H9 (cell line): ENCODE data around the gene POMT2. TPM values are rescaled to one million over a fixed set of nuclear protein-coding genes. Genes with fewer than 3 reads are reported as not detected.

Experiments
- DNase-seq: peaks from one replicate; pipeline ENCODE4 v3.0.0-alpha.2; 2017
- H2AFZ ChIP-seq: one replicate; pipeline ENCODE4 v1.6.1; 2013; ENCODE audit warnings: mild to moderate bottlenecking, low read length, control low read depth, moderate library complexity
- H2AK5ac ChIP-seq: 2 replicates; pipeline ENCODE4 v1.6.1; 2013; ENCODE audit warnings: low read length, control low read depth, mixed read lengths; ENCODE audit not compliant: insufficient read length
- H2BK120ac ChIP-seq: one replicate; pipeline ENCODE4 v1.6.1; 2013; ENCODE audit warnings: low read depth, mild to moderate bottlenecking, low read length, control low read depth, inconsistent platforms; ENCODE audit not compliant: poor library complexity, severe bottlenecking
- H2BK12ac ChIP-seq: 2 replicates; pipeline ENCODE4 v1.6.1; 2013; ENCODE audit warnings: low read length, control low read depth, mixed read lengths, low read depth; ENCODE audit not compliant: insufficient read length
- H2BK15ac ChIP-seq: 2 replicates; pipeline ENCODE4 v1.6.1; 2013; ENCODE audit warnings: low read depth, low read length, control low read depth
- H2BK20ac ChIP-seq: one replicate; pipeline ENCODE4 v1.6.1; 2013; ENCODE audit warnings: low read depth, mild to moderate bottlenecking, low read length, control low read depth, inconsistent platforms; ENCODE audit not compliant: poor library complexity, severe bottlenecking
- H2BK5ac ChIP-seq: 2 replicates; pipeline ENCODE4 v1.6.1; 2013; ENCODE audit warnings: low read length, control low read depth, mixed read lengths; ENCODE audit not compliant: insufficient read length
- H3K14ac ChIP-seq: 2 replicates; pipeline ENCODE4 v1.6.1; 2013; ENCODE audit warnings: low read length, control low read depth; ENCODE audit not compliant: insufficient read depth
- H3K18ac ChIP-seq: 2 replicates; pipeline ENCODE4 v1.6.1; 2013; ENCODE audit warnings: low read depth, mild to moderate bottlenecking, mixed read lengths, low read length, control low read depth; ENCODE audit not compliant: insufficient read length
- H3K23ac ChIP-seq: 2 replicates; pipeline ENCODE4 v1.6.1; 2013; ENCODE audit warnings: low read length, control low read depth, mixed read lengths, low read depth; ENCODE audit not compliant: insufficient read length
- H3K23me2 ChIP-seq: 2 replicates; pipeline ENCODE4 v1.6.1; 2013; ENCODE audit warnings: low read depth, mild to moderate bottlenecking, mixed read lengths, low read length, control low read depth; ENCODE audit not compliant: insufficient read length, poor library complexity, severe bottlenecking
- H3K27ac ChIP-seq: 2 replicates; pipeline ENCODE4 v1.5.1; 2013; ENCODE audit warnings: low read length, control low read depth, mixed read lengths, low read depth; ENCODE audit not compliant: insufficient read length
- H3K27me3 ChIP-seq: 2 replicates; pipeline ENCODE4 v1.6.1; 2013; ENCODE audit warnings: low read length, control low read depth, inconsistent platforms; ENCODE audit not compliant: insufficient read depth
- H3K4ac ChIP-seq: 2 replicates; pipeline ENCODE4 v1.6.1; 2013; ENCODE audit warnings: low read depth, mild to moderate bottlenecking, control low read depth, inconsistent platforms, low read length, moderate library complexity
- H3K4me1 ChIP-seq: 2 replicates; pipeline ENCODE4 v1.6.1; 2013; ENCODE audit warnings: low read length, control low read depth, inconsistent platforms; ENCODE audit not compliant: insufficient read depth
- H3K4me2 ChIP-seq: 2 replicates; pipeline ENCODE4 v1.6.1; 2013; ENCODE audit warnings: low read length, control low read depth, mixed read lengths; ENCODE audit not compliant: insufficient read length, insufficient read depth
- H3K56ac ChIP-seq: 2 replicates; pipeline ENCODE4 v1.6.1; 2013; ENCODE audit warnings: low read depth, mild to moderate bottlenecking, mixed read lengths, low read length, control low read depth; ENCODE audit not compliant: insufficient read length
- H3K79me1 ChIP-seq: 2 replicates; pipeline ENCODE4 v1.6.1; 2013; ENCODE audit warnings: low read depth, mild to moderate bottlenecking, moderate library complexity, low read length, control low read depth, inconsistent platforms; ENCODE audit not compliant: insufficient read depth, poor library complexity, severe bottlenecking
- H3K79me2 ChIP-seq: 2 replicates; pipeline ENCODE4 v1.6.1; 2013; ENCODE audit warnings: low read length, control low read depth, inconsistent platforms; ENCODE audit not compliant: insufficient read depth
- H3K9ac ChIP-seq: 2 replicates; pipeline ENCODE4 v1.6.1; 2013; ENCODE audit warnings: low read length, control low read depth, mixed read lengths; ENCODE audit not compliant: insufficient read length; ENCODE audit errors: extremely low read depth
- H3K9me3 ChIP-seq: one replicate; pipeline ENCODE4 v1.6.1; 2013; ENCODE audit warnings: low read depth, low read length, inconsistent platforms; ENCODE audit not compliant: control insufficient read depth
- H3T11ph ChIP-seq: one replicate; pipeline ENCODE4 v1.6.1; 2013; ENCODE audit warnings: mild to moderate bottlenecking, low read length, control low read depth, inconsistent platforms
- H4K20me1 ChIP-seq: one replicate; pipeline ENCODE4 v1.6.1; 2013; ENCODE audit not compliant: control insufficient read depth, insufficient read length, insufficient read depth
- H4K5ac ChIP-seq: 2 replicates; pipeline ENCODE4 v1.6.1; 2013; ENCODE audit warnings: low read depth, mild to moderate bottlenecking, mixed read lengths, low read length, control low read depth; ENCODE audit not compliant: insufficient read length
- H4K8ac ChIP-seq: replicated peaks from 2 replicates; pipeline ENCODE4 v1.6.1; 2013; ENCODE audit warnings: low read length, control low read depth, mixed read lengths, low read depth; ENCODE audit not compliant: insufficient read length
- H4K91ac ChIP-seq: 2 replicates; pipeline ENCODE4 v1.6.1; 2013; ENCODE audit warnings: low read depth, mild to moderate bottlenecking, moderate library complexity, mixed read lengths, low read length, control low read depth; ENCODE audit not compliant: insufficient read length
- H3K27ac Mint-ChIP-seq, 3 experiments: 2 replicates in 2 of 3; 3 replicates in 1 of 3; pipeline ENCODE4 v1.8.0; 2020 to 2021; ENCODE audit warnings: mixed read lengths in 3 of 3, mild to moderate bottlenecking in 1 of 3, moderate library complexity in 1 of 3
- H3K27me3 Mint-ChIP-seq: 2 replicates; pipeline ENCODE4 v1.8.0; 2021; ENCODE audit warnings: low read depth, mild to moderate bottlenecking, moderate library complexity, mixed read lengths
- H3K36me3 Mint-ChIP-seq, 3 experiments: 2 replicates in 2 of 3; 3 replicates in 1 of 3; pipeline ENCODE4 v1.8.0; 2020 to 2021; ENCODE audit warnings: low read depth in 3 of 3, mixed read lengths in 3 of 3; ENCODE audit not compliant: insufficient read depth in 1 of 3
- H3K4me1 Mint-ChIP-seq, 2 experiments: 2 replicates each; pipeline ENCODE4 v1.8.0; 2020; ENCODE audit warnings: mixed read lengths in 2 of 2
- H3K4me3 Mint-ChIP-seq, 2 experiments: 2 replicates in 1 of 2; 3 replicates in 1 of 2; pipeline ENCODE4 v1.8.0; 2020 to 2021; ENCODE audit warnings: mild to moderate bottlenecking in 2 of 2, mixed read lengths in 2 of 2, moderate library complexity in 1 of 2
- H3K9me3 Mint-ChIP-seq, 2 experiments: 2 replicates in 1 of 2; 3 replicates in 1 of 2; pipeline ENCODE4 v1.8.0; 2020; ENCODE audit warnings: mild to moderate bottlenecking in 2 of 2, mixed read lengths in 2 of 2, moderate library complexity in 1 of 2
- WGBS: extraction: QIAGEN DNeasy Blood & Tissue Kit; methylation state at CpG from one replicate; pipeline ENCODE4 v1.1.7; 2013; ENCODE audit warnings: missing lambda C conversion rate, low lambda C conversion rate, mixed read lengths; ENCODE audit not compliant: insufficient read length; ENCODE audit errors: extremely low coverage; 5-methylcytosine and 5-hydroxymethylcytosine counted together
- total RNA-seq: library from RNA; stranded (reverse); gene quantifications from 2 replicates; pipeline ENCODE4 v1.2.1, GENCODE V29; 2021
- TF ChIP-seq, protein P1 (sequence below): fragments of 200-600 bp; sonication (generic); conservative IDR thresholded peaks from 3 replicates; pipeline ENCODE4 v1.8.0; 2021; ENCODE audit warnings: antibody characterized with exemption, mild to moderate bottlenecking

The POMT2 gene
- total RNA-seq, 1 experiment from 2014 or later: 25.2 TPM

- TF ChIP-seq, protein P1, sequence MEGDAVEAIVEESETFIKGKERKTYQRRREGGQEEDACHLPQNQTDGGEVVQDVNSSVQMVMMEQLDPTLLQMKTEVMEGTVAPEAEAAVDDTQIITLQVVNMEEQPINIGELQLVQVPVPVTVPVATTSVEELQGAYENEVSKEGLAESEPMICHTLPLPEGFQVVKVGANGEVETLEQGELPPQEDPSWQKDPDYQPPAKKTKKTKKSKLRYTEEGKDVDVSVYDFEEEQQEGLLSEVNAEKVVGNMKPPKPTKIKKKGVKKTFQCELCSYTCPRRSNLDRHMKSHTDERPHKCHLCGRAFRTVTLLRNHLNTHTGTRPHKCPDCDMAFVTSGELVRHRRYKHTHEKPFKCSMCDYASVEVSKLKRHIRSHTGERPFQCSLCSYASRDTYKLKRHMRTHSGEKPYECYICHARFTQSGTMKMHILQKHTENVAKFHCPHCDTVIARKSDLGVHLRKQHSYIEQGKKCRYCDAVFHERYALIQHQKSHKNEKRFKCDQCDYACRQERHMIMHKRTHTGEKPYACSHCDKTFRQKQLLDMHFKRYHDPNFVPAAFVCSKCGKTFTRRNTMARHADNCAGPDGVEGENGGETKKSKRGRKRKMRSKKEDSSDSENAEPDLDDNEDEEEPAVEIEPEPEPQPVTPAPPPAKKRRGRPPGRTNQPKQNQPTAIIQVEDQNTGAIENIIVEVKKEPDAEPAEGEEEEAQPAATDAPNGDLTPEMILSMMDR: peak; percentile 31; the same call in 2 of the 3 replicates
- Histone ChIP-seq H2BK5ac (no peak overlapping the region), H3T11ph (no peak overlapping the region), H3K9me3 (no peaks in the 10 kb centered on the region), H4K20me1 (no peaks in the 10 kb centered on the region), H3K4ac (no peak overlapping the region), H3K14ac (no peak overlapping the region), H3K27ac (no peak overlapping the region), H3K4me1 (peaks cover 2% of the 10 kb centered on the region; the same call in 1 of the 2 replicates), H2BK20ac (no peak overlapping the region), H3K9ac (no peak overlapping the region), H2AFZ (no peak overlapping the region), H3K79me2 (no peaks in the 10 kb centered on the region), H3K56ac (no peak overlapping the region), H4K8ac (no peak overlapping the region), H3K18ac (no peak overlapping the region), H3K79me1 (no peaks in the 10 kb centered on the region), H4K5ac (no peak overlapping the region), H2BK120ac (no peak overlapping the region), H3K4me2 (no peak overlapping the region), H3K23me2 (peaks cover 2% of the 10 kb centered on the region), H2BK12ac (no peak overlapping the region), H3K27me3 (no peaks in the 10 kb centered on the region), H4K91ac (no peak overlapping the region), H2AK5ac (no peak overlapping the region), H2BK15ac (no peak overlapping the region), H3K23ac (no peak overlapping the region)
- Mint-ChIP-seq H3K27me3 (no peaks in the 10 kb centered on the region), H3K4me3 (no peak overlapping the region), H3K9me3 (no peaks in the 10 kb centered on the region), H3K27ac (peak overlapping the region in 2 of 3 experiments; percentile 30 to 68; a peak in 3 of 7 replicates), H3K36me3 (peaks cover 0 to 3% (median 0%) of the 10 kb centered on the region in 3 experiments; a peak in 1 of 7 replicates), H3K4me1 (peaks cover 20 to 32% of the 10 kb centered on the region in 2 experiments)
- WGBS: no CpG with 5 or more reads among the region's 3 CpGs
- peak; percentile 58 for DNase-seq
Measured at GRCh38 chr14:77325746-77326094, 5.0 kb upstream of the POMT2 start.
